Natural killer cell treated with Interleukin-12 subunit alpha and Interleukin-12 subunit beta and Interleukin-15 and Interleukin-18, amount 100 ng/mL, for 72 hours (primary cell): Measurements from ENCODE around the gene DPCD. TPM values are rescaled to one million over a fixed set of nuclear protein-coding genes. Genes with fewer than 3 reads are reported as not detected.
"Not testable (repeated sequence)": the region's sequence is repeated elsewhere in the genome, so short reads cannot be mapped to it uniquely, and the experiment has no call there.

Source experiments
- ATAC-seq, 2 donors: fragments of 150-1000 bp; cut with Tn5 transposase in 1 of 2; sonication (Bioruptor Pico), chemical (Tn5 transposase) in 1 of 2; 2 replicates each; pipeline ENCODE4 v1.10.0; 2021
- DNase-seq: peaks from one replicate; pipeline ENCODE4 v3.0.0; 2022; ENCODE audit warnings: low spot score
- H3K27ac Mint-ChIP-seq, 2 donors: 1 replicate in 1 of 2; 2 replicates in 1 of 2; pipeline ENCODE4 v1.8.0; 2022; ENCODE audit warnings: mixed read lengths in 2 of 2, mild to moderate bottlenecking in 1 of 2, moderate library complexity in 1 of 2
- H3K27me3 Mint-ChIP-seq, 2 donors: 1 replicate in 1 of 2; 2 replicates in 1 of 2; pipeline ENCODE4 v1.8.0; 2022; ENCODE audit warnings: mixed read lengths in 2 of 2
- H3K36me3 Mint-ChIP-seq: one replicate; pipeline ENCODE4 v1.8.0; 2022; ENCODE audit warnings: mixed read lengths
- H3K4me1 Mint-ChIP-seq, 2 donors: 1 replicate in 1 of 2; 2 replicates in 1 of 2; pipeline ENCODE4 v1.8.0; 2022; ENCODE audit warnings: low read depth in 2 of 2, mixed read lengths in 2 of 2, mild to moderate bottlenecking in 1 of 2
- H3K4me3 Mint-ChIP-seq: one replicate; pipeline ENCODE4 v1.8.0; 2022; ENCODE audit warnings: mixed read lengths
- H3K9me3 Mint-ChIP-seq: 2 replicates; pipeline ENCODE4 v1.8.0; 2022; ENCODE audit warnings: mixed read lengths
- total RNA-seq, 2 donors: library from RNA; stranded (reverse); gene quantifications; one replicate each; pipeline ENCODE4 v1.2.3, GENCODE V29; 2022

The DPCD gene
- total RNA-seq, 2 donors from 2014 or later, result 8.2 to 11.2 TPM

DNA sequence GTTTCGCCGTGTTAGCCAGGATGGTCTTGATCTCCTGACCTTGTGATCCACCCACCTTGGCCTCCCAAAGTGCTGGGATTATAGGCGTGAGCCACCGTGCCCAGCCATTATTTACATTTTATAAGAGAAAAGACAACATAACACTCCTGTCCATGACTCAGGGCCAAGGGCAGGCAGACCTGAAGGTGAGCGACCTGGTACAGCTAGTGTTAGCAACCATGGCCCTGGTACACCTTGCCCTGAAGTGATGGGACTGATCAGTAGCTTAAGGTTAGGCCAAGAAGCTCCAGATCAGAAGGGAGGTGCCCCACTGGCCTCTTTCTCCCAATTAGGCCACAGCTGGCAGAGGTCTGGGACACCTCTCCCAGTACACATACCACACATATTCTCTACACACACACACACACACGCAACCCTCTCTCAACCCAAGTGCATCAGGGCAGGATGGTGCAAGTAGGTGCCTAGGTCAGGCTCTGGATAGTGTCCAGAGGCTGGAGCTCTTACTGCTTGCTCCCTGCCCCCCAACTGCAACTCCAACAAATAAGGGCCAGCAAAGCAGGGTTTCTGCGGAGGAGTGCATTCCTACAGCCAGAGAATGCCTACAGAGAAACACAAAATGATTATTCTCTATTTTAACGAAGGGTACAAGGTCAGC, 43.8 kb downstream of the DPCD start:
- H3K36me3 Mint-ChIP-seq, result no peaks in the 10 kb centered on the region
- peak overlapping the region in 1 of 2 donors; percentile 13 for H3K27ac Mint-ChIP-seq
- H3K4me1 Mint-ChIP-seq, result peaks cover 16 to 26% of the 10 kb centered on the region in 2 donors
- ATAC-seq (no peak), DNase-seq (no peak)
- H3K4me3 Mint-ChIP-seq, result no peak overlapping the region
- no peaks in the 10 kb centered on the region for H3K9me3 Mint-ChIP-seq
- no peaks in the 10 kb centered on the region for H3K27me3 Mint-ChIP-seq

DNA sequence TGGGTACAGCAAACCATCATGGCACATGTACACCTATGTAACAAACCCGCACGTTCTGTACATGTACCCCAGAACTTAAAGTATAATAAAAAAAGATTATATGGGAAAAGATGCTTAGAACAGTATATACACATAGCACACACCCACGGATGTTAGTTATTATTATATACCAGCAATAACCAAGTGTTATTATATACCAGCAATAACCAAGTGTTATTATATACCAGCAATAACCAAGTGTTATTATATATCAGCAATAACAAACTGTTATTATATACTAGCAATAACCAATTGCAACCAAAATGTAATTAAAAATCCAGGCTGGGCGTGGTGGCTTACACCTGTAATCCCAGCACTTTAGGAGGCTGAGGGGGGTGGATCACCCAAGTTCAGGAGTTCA, 45.4 kb downstream of the DPCD start:
- H3K4me3 Mint-ChIP-seq, result not testable (repeated sequence)

DNA sequence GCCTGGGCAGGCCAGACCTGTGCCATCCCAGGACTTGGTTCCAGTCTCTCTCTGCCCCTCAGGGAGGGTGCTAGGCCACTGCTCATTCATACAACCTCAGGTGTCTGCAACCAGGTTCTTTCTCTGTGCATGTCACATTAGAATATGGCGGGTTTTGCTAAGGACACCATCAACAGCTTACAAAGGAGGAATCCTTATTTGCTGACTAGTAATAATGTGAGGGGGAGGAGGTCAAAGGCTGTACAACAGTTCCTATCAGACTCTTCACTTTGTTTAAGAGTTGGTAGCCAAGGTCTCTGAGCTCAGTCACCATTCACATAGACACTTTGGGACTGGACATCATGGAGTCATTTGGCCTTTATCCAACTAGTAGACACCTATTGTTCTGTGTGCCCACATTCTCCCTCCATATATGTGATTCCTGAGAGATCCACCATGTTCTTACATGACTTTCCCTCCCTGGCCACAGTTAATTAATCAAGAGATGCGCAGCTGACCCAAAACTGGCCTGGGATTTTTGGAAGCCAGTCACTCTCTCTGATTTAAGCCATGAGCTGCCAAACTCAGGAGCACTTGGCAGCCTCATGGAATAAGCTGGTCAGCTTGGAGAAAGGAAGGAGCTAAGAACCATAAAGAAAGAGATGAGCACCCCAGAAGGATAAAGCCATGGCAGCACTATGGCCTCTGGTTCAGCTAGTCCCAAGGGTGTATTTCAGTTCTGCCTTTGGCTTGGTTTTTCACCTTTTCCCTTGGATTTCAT, 51.2 kb downstream of the DPCD start:
- peaks cover 4 to 13% of the 10 kb centered on the region in 2 donors for H3K4me1 Mint-ChIP-seq
- H3K4me3 Mint-ChIP-seq, result no peak overlapping the region
- peaks cover 4% of the 10 kb centered on the region for H3K36me3 Mint-ChIP-seq
- DNase-seq (no peak), ATAC-seq (no peak)
- H3K27me3 Mint-ChIP-seq, result no peaks in the 10 kb centered on the region
- H3K27ac Mint-ChIP-seq, result peak overlapping the region in 1 of 2 donors; percentile 10
- no peaks in the 10 kb centered on the region for H3K9me3 Mint-ChIP-seq

More for the DNA sequence above, 45.4 kb downstream of the DPCD start:
- H3K27ac Mint-ChIP-seq, H3K9me3 Mint-ChIP-seq, H3K27me3 Mint-ChIP-seq, H3K36me3 Mint-ChIP-seq, ATAC-seq, DNase-seq: not testable (repeated sequence)
- H3K4me1 Mint-ChIP-seq, result peaks cover 10 to 17% of the 10 kb centered on the region in 2 donors

DNA sequence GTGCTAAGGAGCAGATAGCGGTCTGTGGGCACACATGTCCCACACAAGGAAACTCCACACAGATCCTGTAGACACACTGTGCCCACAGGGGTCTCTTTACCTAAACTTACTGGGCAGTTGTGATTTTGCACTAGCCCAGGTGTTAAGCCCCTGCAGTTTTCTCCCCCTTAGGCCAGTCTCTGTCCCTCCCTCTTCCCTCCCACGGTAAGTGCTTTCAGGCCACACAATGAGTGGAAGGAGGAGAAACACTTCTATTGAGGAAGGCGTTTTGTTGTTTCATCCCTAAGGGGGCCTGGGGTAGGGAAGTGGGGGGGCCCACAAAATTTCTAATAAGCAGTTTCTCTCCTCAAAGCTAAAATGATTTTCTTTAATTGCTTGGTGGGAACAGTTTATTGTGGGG, 55.4 kb downstream of the DPCD start:
- no peak for DNase-seq
- no peak overlapping the region for H3K27ac Mint-ChIP-seq

DNA sequence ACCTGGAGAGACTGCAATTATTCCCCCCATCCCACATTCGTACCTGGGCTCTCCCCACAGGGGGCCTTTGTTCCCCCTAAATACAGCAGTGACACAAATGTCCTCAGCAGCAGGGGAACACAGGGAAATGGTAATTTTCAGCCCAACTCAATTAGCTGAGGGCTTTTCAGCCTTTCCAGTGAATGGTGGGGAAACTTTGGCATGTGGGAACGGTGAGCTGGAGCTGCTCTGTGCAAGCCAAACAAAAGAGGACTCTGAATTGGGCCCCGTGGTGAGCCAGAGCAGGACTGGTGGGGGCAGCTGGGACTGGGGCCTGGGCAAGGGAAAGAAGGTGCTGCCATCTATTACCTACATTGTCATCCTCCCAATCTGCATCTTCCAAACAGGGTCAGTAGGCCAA, 55.9 kb downstream of the DPCD start:
- peaks cover 4 to 19% of the 10 kb centered on the region in 2 donors for H3K4me1 Mint-ChIP-seq
- no peaks in the 10 kb centered on the region for H3K9me3 Mint-ChIP-seq
- H3K36me3 Mint-ChIP-seq, result no peaks in the 10 kb centered on the region
- no peaks in the 10 kb centered on the region for H3K27me3 Mint-ChIP-seq
- ATAC-seq (no peak), DNase-seq (no peak)
- H3K27ac Mint-ChIP-seq, result no peak overlapping the region
- no peak overlapping the region for H3K4me3 Mint-ChIP-seq

More for the DNA sequence above, 55.4 kb downstream of the DPCD start:
- Mint-ChIP-seq H3K36me3 (no peaks in the 10 kb centered on the region), H3K4me3 (no peak overlapping the region), H3K27me3 (no peaks in the 10 kb centered on the region), H3K9me3 (no peaks in the 10 kb centered on the region), H3K4me1 (peaks cover 4 to 19% of the 10 kb centered on the region in 2 donors)
- no peak for ATAC-seq

DNA sequence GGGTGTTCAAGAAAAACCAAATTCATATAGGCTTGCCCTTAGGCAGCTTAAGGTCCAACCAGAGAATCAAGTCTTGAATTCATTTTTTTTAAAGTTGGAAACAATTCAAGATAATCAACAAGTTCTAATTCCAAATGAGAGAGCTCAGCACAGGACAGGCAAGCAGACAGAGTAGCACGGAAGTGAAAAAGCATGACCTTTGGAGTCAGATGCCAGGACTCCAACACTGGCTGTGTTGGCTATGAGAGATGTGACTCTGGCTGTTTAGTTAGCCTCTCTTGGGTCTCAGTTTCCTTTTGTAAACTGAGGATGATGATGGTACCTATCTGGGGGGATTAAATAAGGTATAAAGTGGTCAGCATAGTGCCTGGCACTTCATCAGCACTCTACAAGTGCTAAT, 57.5 kb downstream of the DPCD start:
- Mint-ChIP-seq H3K27ac (peak overlapping the region in 1 of 2 donors; percentile 58), H3K9me3 (no peaks in the 10 kb centered on the region), H3K4me3 (no peak overlapping the region), H3K4me1 (peaks cover 4 to 25% of the 10 kb centered on the region in 2 donors), H3K27me3 (no peaks in the 10 kb centered on the region), H3K36me3 (no peaks in the 10 kb centered on the region)
- DNase-seq, result no peak
- no peak for ATAC-seq

- H3K9me3 Mint-ChIP-seq, result no peaks in the 10 kb centered on the region
- no peaks in the 10 kb centered on the region for H3K36me3 Mint-ChIP-seq
- no peak overlapping the region for H3K27ac Mint-ChIP-seq
- ATAC-seq (no peak), DNase-seq (no peak)
- H3K27me3 Mint-ChIP-seq, result no peaks in the 10 kb centered on the region
- peaks cover 4 to 24% of the 10 kb centered on the region in 2 donors for H3K4me1 Mint-ChIP-seq
- H3K4me3 Mint-ChIP-seq, result no peak overlapping the region
Measured at GRCh38 chr10:101646364-101646763, 58.2 kb downstream of the DPCD start.

- H3K4me3 Mint-ChIP-seq, result no peak overlapping the region
- H3K4me1 Mint-ChIP-seq, result peaks cover 4 to 26% of the 10 kb centered on the region in 2 donors
- DNase-seq (no peak), ATAC-seq (no peak)
- no peaks in the 10 kb centered on the region for H3K27me3 Mint-ChIP-seq
- H3K27ac Mint-ChIP-seq, result no peak overlapping the region
- H3K9me3 Mint-ChIP-seq, result no peaks in the 10 kb centered on the region
- H3K36me3 Mint-ChIP-seq, result no peaks in the 10 kb centered on the region
Measured at GRCh38 chr10:101647255-101647654, 59.1 kb downstream of the DPCD start.

GRCh38 chr10:101649525-101650085, 61.5 kb downstream of the DPCD start:
- H3K4me3 Mint-ChIP-seq, result no peak overlapping the region
- H3K27ac Mint-ChIP-seq, result no peak overlapping the region
- no peaks in the 10 kb centered on the region for H3K9me3 Mint-ChIP-seq
- ATAC-seq, result no peak
- no peak for DNase-seq
- H3K4me1 Mint-ChIP-seq, result peaks cover 0 to 17% of the 10 kb centered on the region in 2 donors
- no peaks in the 10 kb centered on the region for H3K36me3 Mint-ChIP-seq
- no peaks in the 10 kb centered on the region for H3K27me3 Mint-ChIP-seq

GRCh38 chr10:101650863-101651262, 62.7 kb downstream of the DPCD start:
- Mint-ChIP-seq H3K9me3 (no peaks in the 10 kb centered on the region), H3K36me3 (no peaks in the 10 kb centered on the region), H3K27me3 (no peaks in the 10 kb centered on the region), H3K4me3 (no peak overlapping the region), H3K4me1 (peaks cover 0 to 16% of the 10 kb centered on the region in 2 donors), H3K27ac (no peak overlapping the region)
- DNase-seq (no peak), ATAC-seq (no peak)

DNA sequence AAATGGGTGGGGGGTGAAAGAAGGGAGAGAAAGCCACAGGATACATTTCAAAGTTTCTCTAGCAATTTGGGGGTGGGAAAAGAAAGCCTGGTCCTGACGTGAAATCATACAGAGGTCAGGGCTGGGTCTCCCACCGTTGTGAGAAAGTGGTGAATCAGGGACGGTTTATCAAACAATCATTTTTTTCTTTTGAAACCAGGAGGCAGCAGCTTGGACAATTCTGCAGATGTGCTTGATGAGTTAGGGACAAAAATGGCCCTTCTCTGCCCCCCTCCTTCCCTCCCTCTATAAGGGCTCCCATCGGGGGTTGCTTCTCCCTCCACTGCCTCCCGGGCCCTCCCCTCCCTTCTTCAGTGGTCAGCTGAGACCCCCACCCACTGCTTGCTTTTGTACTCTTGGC, 63.2 kb downstream of the DPCD start:
- H3K4me1 Mint-ChIP-seq, result peaks cover 0 to 16% of the 10 kb centered on the region in 2 donors
- no peak for ATAC-seq
- no peaks in the 10 kb centered on the region for H3K36me3 Mint-ChIP-seq
- no peak overlapping the region for H3K4me3 Mint-ChIP-seq
- no peak overlapping the region for H3K27ac Mint-ChIP-seq
- H3K27me3 Mint-ChIP-seq, result no peaks in the 10 kb centered on the region
- DNase-seq, result no peak
- H3K9me3 Mint-ChIP-seq, result no peaks in the 10 kb centered on the region

- Mint-ChIP-seq H3K4me3 (no peak overlapping the region), H3K9me3 (no peaks in the 10 kb centered on the region), H3K27me3 (no peaks in the 10 kb centered on the region), H3K36me3 (peaks cover 5% of the 10 kb centered on the region), H3K27ac (no peak overlapping the region), H3K4me1 (peaks cover 0 to 18% of the 10 kb centered on the region in 2 donors)
- DNase-seq (no peak), ATAC-seq (no peak)
Measured at GRCh38 chr10:101653536-101653935, 65.4 kb downstream of the DPCD start.

DNA sequence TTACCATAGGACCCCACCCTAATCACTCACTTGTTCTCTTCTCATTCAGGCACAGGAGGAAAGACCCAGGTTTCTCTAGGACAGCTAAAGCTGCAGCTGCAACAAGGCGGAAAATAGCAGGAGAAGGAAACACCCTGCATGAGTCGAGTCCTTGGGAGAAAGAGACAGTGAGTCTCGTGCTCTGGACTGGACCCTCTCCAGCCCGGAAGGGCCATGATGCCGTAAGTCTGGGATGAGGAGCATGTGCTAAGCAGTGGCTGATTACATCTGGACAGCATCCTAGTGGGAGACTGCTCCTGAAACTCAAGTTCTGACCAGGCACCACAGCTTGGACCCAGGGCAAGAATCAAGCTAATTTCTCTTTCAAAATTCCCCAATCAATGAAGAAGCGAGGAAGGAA, 67.4 kb downstream of the DPCD start:
- no peaks in the 10 kb centered on the region for H3K9me3 Mint-ChIP-seq
- H3K4me3 Mint-ChIP-seq, result no peak overlapping the region
- H3K27ac Mint-ChIP-seq, result peak overlapping the region in 1 of 2 donors; percentile 18
- peaks cover 0 to 12% of the 10 kb centered on the region in 2 donors for H3K4me1 Mint-ChIP-seq
- no peak for DNase-seq
- peaks cover 5% of the 10 kb centered on the region for H3K36me3 Mint-ChIP-seq
- no peaks in the 10 kb centered on the region for H3K27me3 Mint-ChIP-seq
- ATAC-seq, result no peak

DNA sequence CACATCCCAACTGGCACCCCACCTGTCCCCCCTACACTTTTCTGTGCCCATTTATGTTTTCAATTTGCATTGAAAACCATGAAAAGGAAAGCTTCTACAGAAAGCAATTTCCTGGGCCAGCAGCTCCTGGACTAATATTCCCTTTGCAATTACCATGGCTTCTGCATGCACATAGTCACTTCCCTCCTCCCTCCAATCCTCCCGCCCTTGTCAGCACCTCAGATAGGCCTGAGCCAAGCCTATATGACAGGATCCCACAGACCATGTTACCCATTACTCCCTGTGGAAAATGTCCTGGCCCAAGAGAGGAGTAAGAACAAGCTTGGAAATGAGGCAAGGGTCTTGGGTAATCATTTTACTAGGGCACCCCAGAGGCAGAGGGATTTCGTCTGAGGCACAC, 68.8 kb downstream of the DPCD start:
- Mint-ChIP-seq H3K36me3 (peaks cover 5% of the 10 kb centered on the region), H3K4me3 (no peak overlapping the region), H3K27me3 (no peaks in the 10 kb centered on the region), H3K9me3 (no peaks in the 10 kb centered on the region), H3K27ac (no peak overlapping the region), H3K4me1 (peaks cover 0 to 10% of the 10 kb centered on the region in 2 donors)
- ATAC-seq, result no peak
- no peak for DNase-seq
